AG04450 (cell line): ENCODE measurements around the gene BBOF1. TPM values are rescaled to one million over a fixed set of nuclear protein-coding genes. Genes with fewer than 3 reads are reported as not detected.
"Not testable (repeated sequence)": the region's sequence is repeated elsewhere in the genome, so short reads cannot be mapped to it uniquely, and the experiment has no call there.

Source experiments
- CTCF ChIA-PET: fragments of 300-600, 350-600 bp; formaldehyde crosslinking; extraction: SDS; loops from one replicate; lab custom pipeline; 2022; ENCODE audit warnings: antibody characterized with exemption, inconsistent platforms; lab: Charles Lee
- POLR2A ChIA-PET: fragments of 350-600 bp; formaldehyde crosslinking; extraction: SDS; loops from one replicate; lab custom pipeline; 2021; ENCODE audit warnings: antibody characterized with exemption, inconsistent platforms; lab: Yijun Ruan, JAX
- DNase-seq: peaks from one replicate; pipeline ENCODE4 v3.0.0-alpha.2; 2011; ENCODE audit warnings: low read depth, low spot score
- H3K27ac ChIP-seq: one replicate; pipeline ENCODE4 v1.5.1; 2012; ENCODE audit warnings: low read depth, low read length, control low read depth
- H3K27me3 ChIP-seq: one replicate; pipeline ENCODE4 v1.6.0; 2012; ENCODE audit warnings: low read length; ENCODE audit not compliant: control insufficient read depth, insufficient read depth
- H3K4me3 ChIP-seq: 2 replicates; pipeline ENCODE4 v1.5.1; 2011; ENCODE audit warnings: mild to moderate bottlenecking, low read depth, low read length, control low read depth
- H3K9me3 ChIP-seq: 2 replicates; pipeline ENCODE4 v1.5.1; 2012; ENCODE audit warnings: low read length; ENCODE audit not compliant: control insufficient read depth, insufficient read depth
- CTCF ChIP-seq: IDR thresholded peaks from 2 replicates; pipeline ENCODE4 v1.5.1; 2011; ENCODE audit warnings: low read depth, low read length, control low read depth, inconsistent platforms
- polyA plus RNA-seq: library from polyadenylated mRNA; depleted of rRNA; stranded (reverse); fragments of >200 nt; gene quantifications from 2 replicates; pipeline ENCODE4 v1.2.3, GENCODE V29; 2011; rRNA removed
- small RNA-seq: library from RNA; depleted of rRNA; stranded (forward); fragments of <200 nt; gene quantifications from one replicate; pipeline ENCODE3, GENCODE V24; 2012; ENCODE audit warnings: low read depth; ENCODE audit not compliant: insufficient read length

The BBOF1 gene
- polyA plus RNA-seq, 1 experiment = 6.7 TPM

GRCh38 chr14:74111395-74112216 lies 92.5 kb downstream of the BBOF1 start:
- ChIA-PET POLR2A (interaction anchor here (0.6 kb wide), 1 partner anchor 94 kb away, joined by 3 read pairs; no protein-coding TSS in a partner anchor), CTCF (interaction anchor here (0.6 to 3.6 kb wide), 20 partner anchors 8 to 183 kb away, joined by 3 to 39 read pairs (median 4); no protein-coding TSS in a partner anchor)
- H3K4me3 ChIP-seq, H3K27ac ChIP-seq, H3K9me3 ChIP-seq, H3K27me3 ChIP-seq: not testable (repeated sequence)
- TF ChIP-seq CTCF = peak; percentile 67
- DNase-seq = peak; percentile 27

Small RNA genes lying within 50 kb of the gene (small RNA-seq; reads per million reads assigned to genes)
- not detected for gene AC005480.2

Other genes starting within 250 kb of the BBOF1 start
- 4.5 and 6.9 TPM in 2 replicates for gene PTGR2, start 167.5 kb upstream of the BBOF1 start, polyA plus RNA-seq
- 54.5 and 55.3 TPM in 2 replicates for gene ZNF410, start 132.5 kb upstream of the BBOF1 start, polyA plus RNA-seq
- 2.6 and 2.8 TPM in 2 replicates for gene FAM161B, start 69.3 kb upstream of the BBOF1 start, polyA plus RNA-seq
- gene COQ6, start 69.0 kb upstream of the BBOF1 start, polyA plus RNA-seq = 25.9 and 28.5 TPM in 2 replicates
- 10.0 and 11.4 TPM in 2 replicates for gene ENTPD5, start 61 bp upstream of the BBOF1 start, polyA plus RNA-seq
- gene ALDH6A1, start 65.1 kb downstream of the BBOF1 start, polyA plus RNA-seq = 18.3 and 19.0 TPM in 2 replicates
- gene LIN52, start 65.6 kb downstream of the BBOF1 start, polyA plus RNA-seq = 8.1 and 10.6 TPM in 2 replicates
- gene VSX2, start 220.1 kb downstream of the BBOF1 start, polyA plus RNA-seq = not detected in 2 replicates